ENCODE results near the gene ERRFI1.

ERRFI1 gene

DNA sequence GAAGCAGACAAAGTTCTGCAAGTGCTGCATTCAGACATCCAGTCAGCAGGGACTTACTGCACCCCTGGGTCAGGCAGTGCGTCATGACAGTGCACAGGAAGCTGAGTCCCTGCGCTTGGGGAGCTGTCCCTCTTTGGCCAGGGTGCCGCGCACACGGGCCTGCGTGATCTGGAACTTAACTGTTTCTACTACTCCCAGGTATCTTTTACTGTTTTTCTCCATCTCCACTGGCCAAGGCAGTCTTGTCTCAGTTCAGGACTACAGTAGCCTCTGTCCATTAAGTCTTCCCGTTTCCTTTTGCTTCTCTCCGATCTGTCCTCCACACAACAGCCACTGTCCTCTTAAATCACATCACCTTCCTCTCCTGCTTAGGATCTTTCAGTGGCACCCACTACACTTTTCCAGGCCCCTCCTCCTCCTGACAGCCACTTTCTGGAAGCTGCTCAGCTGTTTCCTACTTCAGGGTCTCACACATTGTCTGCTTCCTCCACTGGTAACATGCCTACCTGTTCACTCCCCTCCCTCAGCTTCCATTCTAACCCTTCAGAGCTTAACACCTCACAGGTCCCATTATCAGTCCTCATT is 15.9 kb downstream of the ERRFI1 start:
- no peak for TF ChIP-seq CTCF (conservative IDR thresholded peaks at IDR 0.05; ENCODE audit: low read depth)
- DNase-seq (ENCODE audit: low spot score): no peak
- CTCF ChIA-PET: interaction anchor here (0.7 kb wide), 1 partner anchor 28 kb away, joined by 6 read pairs; no protein-coding TSS in a partner anchor
- POLR2A ChIA-PET (ENCODE audit: low non-redundant PET): no interaction called here
- H3K27ac ChIP-seq: peak overlapping the region; percentile 71

DNA sequence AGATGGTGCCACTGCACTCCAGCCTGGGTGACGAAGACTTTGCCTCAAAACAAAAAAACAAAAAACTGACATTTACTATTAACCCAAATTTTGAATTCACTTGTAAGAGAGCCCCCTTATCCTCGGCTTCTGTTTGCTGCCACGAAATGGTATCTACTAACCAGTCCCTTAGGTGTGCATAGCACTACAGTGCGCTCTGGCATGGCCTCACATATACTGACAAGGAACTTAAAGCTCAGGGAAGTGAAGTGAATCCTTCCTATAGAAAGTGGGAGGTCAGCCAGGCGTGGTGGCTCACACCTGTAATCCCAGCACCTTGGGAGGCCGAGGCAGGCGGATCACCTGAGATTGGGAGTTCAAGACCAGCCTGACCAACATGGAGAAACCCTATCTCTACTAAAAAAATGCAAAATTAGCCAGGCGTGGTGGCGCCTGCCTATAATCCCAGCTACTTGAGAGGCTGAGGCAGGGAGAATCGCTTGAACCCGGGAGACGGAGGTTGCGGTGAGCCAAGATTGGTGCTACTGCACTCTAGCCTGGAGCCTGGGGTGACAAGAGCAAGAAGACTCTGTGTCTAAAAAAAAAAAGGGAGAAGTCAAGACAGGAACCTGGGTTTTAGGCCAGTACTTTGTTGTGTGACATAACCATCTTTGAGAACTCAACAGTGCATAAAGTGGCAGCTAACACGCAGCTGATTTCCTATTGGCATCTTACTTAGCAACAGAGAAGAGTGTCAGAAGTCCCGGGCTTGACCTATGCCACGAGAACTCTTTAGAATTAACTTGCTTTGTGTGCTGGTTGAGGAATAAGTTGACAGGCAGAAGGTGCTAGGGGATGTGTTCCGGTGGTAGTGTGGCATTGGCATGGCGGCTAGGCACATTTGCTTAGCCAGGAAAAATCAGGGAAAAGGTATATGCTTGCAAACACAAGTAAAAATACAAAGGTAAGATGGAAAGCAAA is 16.8 kb downstream of the ERRFI1 start:
- DNase-seq (ENCODE audit: low spot score): no peak
- ChIA-PET POLR2A (ENCODE audit: low non-redundant PET) (no interaction called here), CTCF (no interaction called here)
- TF ChIP-seq CTCF (conservative IDR thresholded peaks at IDR 0.05; ENCODE audit: low read depth): no peak
- H3K27ac ChIP-seq: peak overlapping the region; percentile 71

DNA sequence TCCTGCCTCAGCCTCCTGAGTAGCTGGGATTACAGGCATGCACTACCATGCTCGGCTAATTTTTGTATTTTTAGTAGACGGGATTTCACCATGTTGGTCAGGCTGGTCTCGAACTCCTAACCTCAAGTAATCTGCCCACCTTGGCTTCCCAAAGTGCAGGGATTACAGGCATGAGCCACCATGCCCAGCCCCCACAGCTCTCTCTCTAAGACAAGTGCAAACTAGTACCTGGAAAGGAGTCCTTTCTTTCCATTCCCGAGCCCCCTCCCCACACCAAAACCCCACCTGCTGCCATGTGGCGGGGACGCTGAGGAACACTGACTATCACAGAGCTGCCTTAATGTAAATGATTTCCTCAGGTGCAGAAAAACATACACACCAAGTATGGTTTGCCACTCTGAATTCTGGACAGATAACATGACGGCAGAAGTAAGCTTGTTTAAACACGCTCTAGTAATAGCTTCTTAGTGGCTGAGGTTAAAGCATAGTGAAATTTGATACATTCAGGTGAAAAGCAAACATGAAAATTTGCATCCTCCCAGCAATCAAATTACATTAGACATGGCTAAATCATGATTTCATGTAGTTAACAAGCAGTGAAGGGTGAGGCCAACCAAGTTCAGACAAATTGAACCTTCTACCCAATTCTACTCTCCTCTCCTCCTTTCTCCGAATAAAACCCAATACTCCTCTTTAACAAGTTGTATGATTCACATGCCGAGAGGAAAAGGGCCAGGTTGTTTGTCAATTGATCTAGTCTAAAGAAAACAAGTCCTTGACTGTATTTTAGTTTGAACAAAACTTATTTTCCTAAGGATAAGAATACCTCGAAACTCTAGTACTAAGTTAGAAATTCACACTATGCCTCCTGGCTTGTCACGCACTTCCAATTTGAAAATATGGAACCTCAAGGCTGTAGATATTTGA is 19.8 kb downstream of the ERRFI1 start:
- ChIA-PET CTCF (interaction anchor here (0.6 to 1.4 kb wide), 2 partner anchors 9 to 285 kb away, joined by 3 to 6 read pairs; no protein-coding TSS in a partner anchor), POLR2A (ENCODE audit: low non-redundant PET) (no interaction called here)
- TF ChIP-seq CTCF (conservative IDR thresholded peaks at IDR 0.05; ENCODE audit: low read depth): no peak
- peak; percentile 41 for DNase-seq (ENCODE audit: low spot score)
- H3K27ac ChIP-seq: peak overlapping the region; percentile 100

DNA sequence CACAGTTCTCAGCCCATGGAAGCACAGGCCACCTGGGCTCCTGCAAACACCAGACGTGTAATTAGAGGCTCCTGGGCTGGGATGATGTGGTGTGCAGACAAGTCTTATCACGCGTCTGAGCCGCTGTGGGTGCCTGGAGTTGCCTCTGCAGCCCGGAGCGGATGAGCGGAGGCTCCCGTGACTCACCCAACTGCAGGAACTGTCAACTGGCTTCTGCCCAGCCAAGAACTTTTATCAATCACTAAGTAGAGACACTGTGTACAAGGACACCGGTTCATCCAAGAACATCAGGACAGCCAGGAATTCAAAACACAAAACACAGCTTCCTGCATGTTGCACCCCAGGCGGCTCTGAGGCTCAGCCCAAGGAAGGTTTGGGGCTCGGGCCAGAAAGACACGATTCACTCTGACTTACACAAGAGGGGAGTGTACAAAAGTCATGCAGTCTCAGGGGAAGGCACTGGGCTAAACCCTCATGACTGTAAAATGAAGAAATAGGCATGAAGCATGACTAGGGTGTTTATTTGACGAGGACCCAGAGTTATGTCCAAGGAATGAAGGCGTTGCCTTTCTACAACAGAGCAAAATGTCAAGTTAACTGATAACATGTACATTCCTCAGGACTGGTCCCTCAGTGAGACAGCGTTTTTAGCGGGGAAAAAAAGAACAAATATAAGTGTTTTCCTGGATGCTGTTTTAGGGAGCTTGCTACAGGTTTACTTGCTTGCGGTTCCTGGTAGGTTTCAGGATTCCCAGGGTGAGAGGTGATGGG is 21.1 kb downstream of the ERRFI1 start:
- TF ChIP-seq CTCF (conservative IDR thresholded peaks at IDR 0.05; ENCODE audit: low read depth): no peak
- peak overlapping the region; percentile 100 for H3K27ac ChIP-seq
- ChIA-PET CTCF (interaction anchor here (0.8 to 1.4 kb wide), 4 partner anchors 10 to 311 kb away, joined by 3 to 6 read pairs (median 4); no protein-coding TSS in a partner anchor), POLR2A (ENCODE audit: low non-redundant PET) (interaction anchor here (0.6 kb wide), 1 partner anchor 21 kb away, joined by 3 read pairs; the partner anchor contains the start of gene ERRFI1)
- peak; percentile 89 for DNase-seq (ENCODE audit: low spot score)

- peak overlapping the region; percentile 100 for H3K27ac ChIP-seq
- ChIA-PET POLR2A (ENCODE audit: low non-redundant PET) (no interaction called here), CTCF (interaction anchor here (0.8 to 1.1 kb wide), 3 partner anchors 11 to 312 kb away, joined by 3 to 6 read pairs (median 3); no protein-coding TSS in a partner anchor)
- DNase-seq (ENCODE audit: low spot score): no peak
- TF ChIP-seq CTCF (conservative IDR thresholded peaks at IDR 0.05; ENCODE audit: low read depth): no peak
These were observed 21.9 kb downstream of the ERRFI1 start for GRCh38 chr1:8004113-8004802.

All from RWPE1 (cell line).